ES-I3 (cell line): ENCODE measurements around the gene HECTD3.
A peak's percentile ranks its signal among the peaks of the same experiment; 100 is the strongest.
"Not testable (repeated sequence)": the region's sequence is repeated elsewhere in the genome, so short reads cannot be mapped to it uniquely, and the experiment has no call there.

Experiments used
- H3K36me3 ChIP-seq: 2 replicates; pipeline ENCODE4 v1.6.1; 2013; ENCODE audit warnings: mild to moderate bottlenecking, low read length, control low read depth, moderate library complexity; ENCODE audit not compliant: insufficient read depth
- H3K4me1 ChIP-seq: 2 replicates; pipeline ENCODE4 v1.6.1; 2013; ENCODE audit warnings: mild to moderate bottlenecking, control low read depth, low read length; ENCODE audit not compliant: insufficient read depth
- H3K9ac ChIP-seq: 2 replicates; pipeline ENCODE4 v1.6.1; 2013; ENCODE audit warnings: low read depth, mild to moderate bottlenecking, low read length, moderate library complexity
- H3K9me3 ChIP-seq: 2 replicates; pipeline ENCODE4 v1.6.1; 2013; ENCODE audit warnings: mild to moderate bottlenecking, low read length, moderate library complexity; ENCODE audit not compliant: control insufficient read depth, insufficient read depth

Gene HECTD3

DNA sequence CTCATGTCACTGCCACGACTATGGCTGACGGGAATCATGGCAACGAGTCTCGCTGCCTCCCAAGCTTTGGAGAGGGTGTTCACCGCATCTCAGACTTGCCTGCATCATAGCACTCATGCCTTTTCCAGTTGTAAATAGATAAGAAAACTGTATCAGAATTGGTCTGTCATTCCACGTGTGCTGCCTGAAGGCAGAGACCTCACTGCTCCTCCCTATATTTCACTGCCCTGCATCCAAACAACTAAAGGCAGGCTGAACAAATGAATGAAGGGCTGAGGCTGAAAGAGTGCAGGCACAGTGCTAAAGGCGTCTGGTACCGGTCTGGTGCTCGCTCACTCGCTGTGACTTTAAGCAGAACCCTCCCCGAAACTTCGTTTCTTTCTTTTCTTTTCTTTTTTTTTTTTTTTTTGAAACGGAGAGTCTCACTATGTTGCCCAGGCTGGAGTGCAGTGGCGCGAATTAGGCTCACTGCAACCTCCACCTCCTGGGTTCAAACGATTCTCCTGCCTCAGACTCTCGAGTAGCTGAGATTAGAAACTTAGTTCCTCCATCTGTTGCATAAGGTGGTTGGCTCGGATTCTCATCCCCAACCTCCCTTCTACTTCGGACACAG lies 25.3 kb downstream of the HECTD3 start:
- Histone ChIP-seq H3K9me3 (no peaks in the 10 kb centered on the region), H3K9ac (peak overlapping the region; percentile 79), H3K4me1 (0 out of 2 replicates have a peak, but pooled peaks cover 7% of the 10 kb centered on the region), H3K36me3 (peaks cover 2% of the 10 kb centered on the region; the same call in 1 of the 2 replicates)

DNA sequence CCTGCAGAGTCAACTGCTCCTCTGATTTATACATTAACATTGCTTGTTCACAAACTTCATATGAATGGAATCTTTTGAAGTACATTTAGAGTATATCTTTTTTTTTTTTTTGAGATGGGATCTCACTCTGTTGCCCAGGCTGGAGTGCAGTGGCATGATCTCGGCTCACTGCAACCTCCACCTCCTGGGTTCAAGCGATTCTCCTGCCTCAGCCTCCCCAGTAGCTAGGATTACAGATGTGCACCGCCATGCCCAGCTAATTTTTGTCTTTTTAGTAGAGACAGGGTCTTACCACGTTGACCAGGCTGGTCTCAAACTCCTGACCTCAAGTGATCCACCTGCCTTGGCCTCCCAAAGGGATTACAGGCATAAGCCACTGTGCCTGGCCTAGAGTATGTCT lies 33.8 kb downstream of the HECTD3 start:
- not testable (repeated sequence) for H3K4me1 ChIP-seq, H3K9me3 ChIP-seq, H3K36me3 ChIP-seq, H3K9ac ChIP-seq

DNA sequence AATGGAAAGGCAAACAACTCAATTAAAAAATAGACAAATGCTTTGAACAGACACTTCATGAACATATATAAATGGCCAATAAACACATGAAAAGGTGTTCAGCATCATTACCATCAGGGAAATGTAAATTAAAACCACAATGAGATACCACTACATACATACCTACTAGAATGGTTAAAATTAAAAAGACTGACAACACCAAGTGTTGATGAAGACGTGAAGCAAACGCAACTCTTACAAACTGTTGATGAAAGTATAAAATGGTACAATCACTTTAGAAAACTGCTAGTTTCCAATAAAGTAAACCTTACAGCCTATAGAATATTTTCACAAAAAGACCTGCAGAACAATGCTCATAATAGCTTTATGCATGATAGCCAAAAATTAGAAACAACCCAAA lies 34.9 kb downstream of the HECTD3 start:
- Histone ChIP-seq H3K9me3 (no peaks in the 10 kb centered on the region), H3K4me1 (no peaks in the 10 kb centered on the region), H3K36me3 (peaks cover 4% of the 10 kb centered on the region; the same call in 1 of the 2 replicates), H3K9ac (no peak overlapping the region)

DNA sequence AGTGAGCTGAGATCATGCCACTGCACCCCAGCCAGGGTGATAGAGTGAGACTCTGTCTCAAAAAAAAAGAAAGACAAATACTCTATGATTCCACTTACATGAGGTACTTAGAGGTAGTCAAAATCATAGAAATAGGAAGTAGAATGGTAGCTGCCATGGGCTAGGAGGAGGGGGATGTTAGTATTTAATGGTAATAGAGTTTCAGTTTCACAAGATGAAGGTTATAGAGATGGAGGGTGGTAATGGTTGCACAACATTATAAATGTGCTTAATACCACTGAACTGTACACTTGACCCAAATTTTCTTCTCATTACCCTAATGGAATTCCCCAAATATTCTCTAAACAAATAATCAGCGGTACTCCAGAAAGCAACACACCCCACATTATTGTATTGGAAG lies 37.5 kb downstream of the HECTD3 start:
- Histone ChIP-seq H3K4me1 (no peaks in the 10 kb centered on the region), H3K9ac (no peak overlapping the region), H3K9me3 (no peaks in the 10 kb centered on the region), H3K36me3 (no peaks in the 10 kb centered on the region; the same call in 1 of the 2 replicates)

DNA sequence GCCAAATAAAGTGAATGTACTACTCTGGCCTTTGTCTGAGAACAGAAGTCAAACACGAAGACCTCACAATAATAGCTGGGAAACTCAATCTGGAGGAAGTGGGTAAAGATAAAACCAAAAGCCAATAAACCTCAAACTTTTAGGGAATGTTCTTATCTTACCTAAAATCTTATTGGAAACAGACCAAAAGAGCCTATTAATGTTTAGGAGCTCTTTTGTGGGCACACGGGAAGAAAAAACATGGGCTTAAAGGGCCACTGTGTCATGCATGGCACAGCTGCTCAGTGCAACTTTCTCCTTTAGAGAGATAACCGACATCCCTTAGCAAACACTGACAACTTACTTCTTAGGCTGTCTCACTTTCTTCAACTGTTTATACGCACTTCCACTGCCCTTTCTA lies 40.8 kb downstream of the HECTD3 start:
- Histone ChIP-seq H3K9me3 (no peaks in the 10 kb centered on the region), H3K9ac (no peak overlapping the region), H3K4me1 (no peaks in the 10 kb centered on the region), H3K36me3 (no peaks in the 10 kb centered on the region)

DNA sequence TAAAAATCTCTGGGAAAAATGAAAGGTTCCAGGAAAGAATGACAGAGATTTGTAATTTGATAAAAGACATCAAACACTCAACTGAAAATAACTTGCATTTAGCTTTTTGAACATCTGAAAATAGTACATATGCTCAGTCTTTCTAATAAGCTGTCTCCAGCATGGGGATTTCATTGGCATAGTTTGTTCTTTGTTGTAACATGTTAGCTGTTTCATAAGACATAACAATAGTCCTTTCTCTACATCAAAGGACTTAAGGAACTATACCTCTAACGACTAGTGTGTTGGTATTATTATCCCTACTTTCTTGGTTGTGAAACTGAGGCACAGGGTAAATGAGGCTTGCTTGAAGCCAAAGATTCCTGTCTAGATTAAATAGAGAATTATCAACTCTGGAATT lies 46.7 kb downstream of the HECTD3 start:
- Histone ChIP-seq H3K9ac (no peak overlapping the region), H3K36me3 (no peaks in the 10 kb centered on the region), H3K4me1 (no peaks in the 10 kb centered on the region)

DNA sequence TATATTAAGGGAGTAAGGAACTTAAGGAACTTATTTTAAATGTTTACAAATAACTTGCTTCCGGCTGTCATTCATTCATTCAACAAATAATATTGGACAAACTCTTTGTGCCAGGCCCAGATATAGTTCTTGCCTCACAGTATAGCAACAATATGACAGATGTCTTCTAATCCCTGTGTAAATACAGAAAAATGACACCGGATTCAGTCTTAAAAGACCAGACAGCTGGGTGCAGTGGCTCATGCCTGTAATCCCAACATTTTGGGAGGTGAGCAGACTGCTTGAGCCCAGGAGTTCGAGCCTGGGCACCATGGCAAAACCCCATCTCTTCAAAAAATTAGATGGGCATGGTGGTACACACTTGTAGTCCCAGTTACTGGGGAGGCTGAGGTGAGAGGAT lies 48.4 kb downstream of the HECTD3 start:
- H3K36me3 ChIP-seq, result no peaks in the 10 kb centered on the region
- no peak overlapping the region for H3K9ac ChIP-seq
- no peaks in the 10 kb centered on the region for H3K9me3 ChIP-seq
- H3K4me1 ChIP-seq, result no peaks in the 10 kb centered on the region

More for the DNA sequence above, 46.7 kb downstream of the HECTD3 start:
- no peaks in the 10 kb centered on the region for H3K9me3 ChIP-seq

DNA sequence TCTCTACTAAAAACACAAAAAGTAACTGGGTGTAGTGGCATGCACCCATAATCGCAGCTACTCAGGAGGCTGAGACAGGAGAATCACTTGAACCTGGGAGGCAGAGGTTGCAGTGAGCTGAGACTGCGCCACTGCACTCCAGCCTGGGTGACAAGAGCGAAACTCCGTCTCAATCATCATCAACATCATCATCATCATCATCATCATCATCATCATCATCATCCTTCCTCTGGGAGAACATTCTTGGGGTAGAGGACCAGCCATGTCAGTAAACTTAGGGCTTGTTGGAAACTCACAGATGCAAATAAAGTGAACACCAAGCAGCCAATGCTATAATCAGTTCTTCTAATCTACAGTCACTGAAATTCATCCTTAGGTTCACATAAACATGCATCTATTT lies 49.1 kb downstream of the HECTD3 start:
- H3K9me3 ChIP-seq, H3K9ac ChIP-seq, H3K4me1 ChIP-seq, H3K36me3 ChIP-seq: not testable (repeated sequence)

DNA sequence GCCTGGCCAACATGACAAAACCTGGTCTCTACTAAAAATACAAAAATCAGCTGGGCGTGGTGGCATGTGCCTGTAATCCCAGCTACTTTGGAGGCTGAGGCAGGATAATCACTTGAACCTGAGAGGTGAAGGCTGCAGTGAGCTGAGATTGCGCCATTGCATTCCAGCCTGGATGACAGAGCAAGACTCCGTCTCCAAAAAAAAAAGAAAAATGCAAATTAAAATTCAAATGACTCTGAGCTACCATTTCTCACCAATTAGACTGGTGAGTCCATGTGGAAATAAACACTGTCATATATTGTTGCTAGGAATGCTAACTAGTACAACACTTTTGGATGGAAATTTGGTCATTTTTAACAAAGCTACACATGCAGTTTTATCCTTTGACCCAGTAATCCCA lies 53.6 kb downstream of the HECTD3 start:
- H3K4me1 ChIP-seq, H3K9me3 ChIP-seq, H3K9ac ChIP-seq, H3K36me3 ChIP-seq: not testable (repeated sequence)

DNA sequence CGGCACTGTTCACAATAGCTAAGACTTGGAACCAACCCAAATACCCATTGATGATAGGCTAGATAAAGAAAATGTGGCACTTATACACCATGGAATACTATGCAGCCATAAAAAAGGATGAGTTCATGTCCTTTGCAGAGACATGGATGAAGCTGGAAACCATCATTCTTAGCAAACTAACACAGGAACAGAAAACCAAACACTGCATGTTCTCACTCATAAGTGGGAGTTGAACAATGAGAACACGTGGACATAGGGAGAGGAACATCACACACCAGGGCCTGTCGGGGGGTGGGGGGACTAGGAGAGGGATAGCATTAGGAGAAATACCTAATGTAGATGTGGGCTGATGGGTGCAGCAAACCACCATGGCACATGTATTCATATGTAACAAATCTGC lies 55.0 kb downstream of the HECTD3 start:
- H3K4me1 ChIP-seq, H3K36me3 ChIP-seq, H3K9ac ChIP-seq, H3K9me3 ChIP-seq: not testable (repeated sequence)
